Keratinocyte (primary cell): Measurements from ENCODE around the gene KRT37. TPM values are rescaled to one million over a fixed set of nuclear protein-coding genes. Genes with fewer than 3 reads are reported as not detected.
A peak's percentile ranks its signal among the peaks of the same experiment; 100 is the strongest.

Experiments used
- DNase-seq: peaks from one replicate; pipeline ENCODE4 v3.0.0-alpha.2; 2011; ENCODE audit warnings: low read depth, missing footprints, low spot score
- FAIRE-seq: peaks from 2 replicates; lab custom pipeline; 2011; peaks lifted over from hg19 to GRCh38; lab: Jason Lieb, UNC
- H2AFZ ChIP-seq: 2 replicates; pipeline ENCODE4 v1.6.0; 2012; ENCODE audit warnings: low read length, control low read depth, inconsistent platforms; ENCODE audit not compliant: control insufficient read depth
- H3K27ac ChIP-seq: 2 replicates; pipeline ENCODE4 v1.5.1; 2011; ENCODE audit warnings: low read length; ENCODE audit not compliant: control insufficient read depth, insufficient read depth
- H3K27me3 ChIP-seq: 3 replicates; pipeline ENCODE4 v1.6.0; 2011; ENCODE audit warnings: low read length; ENCODE audit not compliant: control insufficient read depth, insufficient read depth; ENCODE audit errors: extremely low read depth
- H3K36me3 ChIP-seq, 2 experiments: 2 replicates in 1 of 2; 3 replicates in 1 of 2; pipeline ENCODE4 v1.5.1; 2011; ENCODE audit warnings: low read length in 2 of 2, mild to moderate bottlenecking in 1 of 2; ENCODE audit not compliant: control insufficient read depth in 2 of 2, insufficient read depth in 2 of 2; ENCODE audit errors: extremely low read depth in 1 of 2
- H3K4me1 ChIP-seq: 3 replicates; pipeline ENCODE4 v1.5.1; 2011; ENCODE audit warnings: low read length; ENCODE audit not compliant: control insufficient read depth, insufficient read depth; ENCODE audit errors: extremely low read depth
- H3K4me2 ChIP-seq: 3 replicates; pipeline ENCODE4 v1.6.0; 2011; ENCODE audit warnings: low read depth, low read length; ENCODE audit not compliant: control insufficient read depth, insufficient read depth; ENCODE audit errors: extremely low read depth
- H3K4me3 ChIP-seq, 3 experiments: fragments of 200-600 bp in 1 of 3; sonication (generic) in 1 of 3; 2 replicates in 2 of 3; 3 replicates in 1 of 3; pipeline ENCODE4 v1.5.1; 2011 to 2016; ENCODE audit warnings: low read length in 3 of 3, mild to moderate bottlenecking in 3 of 3, control low read depth in 2 of 3, inconsistent platforms in 1 of 3, low read depth in 1 of 3, mixed read lengths in 1 of 3, mixed run types in 1 of 3, moderate library complexity in 1 of 3; ENCODE audit not compliant: control insufficient read depth in 2 of 3, insufficient read depth in 2 of 3; ENCODE audit errors: extremely low read depth in 1 of 3
- H3K79me2 ChIP-seq: 2 replicates; pipeline ENCODE4 v1.6.0; 2012; ENCODE audit warnings: low read length; ENCODE audit not compliant: control insufficient read depth, insufficient read depth
- H3K9ac ChIP-seq: 3 replicates; pipeline ENCODE4 v1.6.0; 2011; ENCODE audit warnings: low read length; ENCODE audit not compliant: control insufficient read depth, insufficient read depth; ENCODE audit errors: extremely low read depth
- H3K9me1 ChIP-seq: 3 replicates; pipeline ENCODE4 v1.6.0; 2011; ENCODE audit warnings: low read length; ENCODE audit not compliant: control insufficient read depth, insufficient read depth; ENCODE audit errors: extremely low read depth
- H3K9me3 ChIP-seq: 2 replicates; pipeline ENCODE4 v1.5.1; 2012; ENCODE audit warnings: low read depth, low read length; ENCODE audit not compliant: control insufficient read depth
- H4K20me1 ChIP-seq: 3 replicates; pipeline ENCODE4 v1.6.0; 2011; ENCODE audit warnings: low read length; ENCODE audit not compliant: control insufficient read depth, insufficient read depth; ENCODE audit errors: extremely low read depth
- CTCF ChIP-seq, 3 experiments: IDR thresholded peaks in 1 of 3; conservative IDR thresholded peaks in 1 of 3; optimal IDR thresholded peaks in 1 of 3; 2 replicates in 2 of 3; 3 replicates in 1 of 3; pipeline versions ENCODE3 to v1.5.1; 2011; ENCODE audit warnings: low read length in 3 of 3, mild to moderate bottlenecking in 3 of 3, moderate library complexity in 2 of 3, control low read depth in 1 of 3, inconsistent platforms in 1 of 3; ENCODE audit not compliant: insufficient read depth in 2 of 3; ENCODE audit errors: extremely low read depth in 1 of 3
- EZH2 ChIP-seq: IDR thresholded peaks from one replicate; pipeline ENCODE4 v1.6.1; 2012; ENCODE audit warnings: inconsistent platforms, mild to moderate bottlenecking, low read length, moderate library complexity
- dilution Hi-C: fragments of 300-500 bp; cut with MboI; formaldehyde crosslinking; loops from one replicate; pipeline ENCODE4 v1.7.0; 2020; ENCODE audit warnings: low sequenced_read_pairs; ENCODE audit not compliant: extremely low pct_ligation_motif_present
- polyA plus RNA-seq, 5 experiments: library from polyadenylated mRNA; depleted of rRNA in 3 of 5; stranded (reverse) in 3 of 5; stranded (forward) in 1 of 5; unstranded in 1 of 5; fragments of >200 nt; gene quantifications; 1 replicate in 1 of 5; 2 replicates in 3 of 5; 3 replicates in 1 of 5; pipeline versions ENCODE4 v1.2.1 to v1.2.3, GENCODE V29; 2011 to 2012; ENCODE audit warnings: missing spikeins in 2 of 5, low read depth in 1 of 5, low replicate concordance in 1 of 5

Gene KRT37
- polyA plus RNA-seq, 1 donor (not counting 4 experiments of a cell fraction or from before 2014, with no cell fraction given), result 0.08 TPM

GRCh38 chr17:41394254-41394996, 30.0 kb downstream of the KRT37 start:
- dilution Hi-C loops, result no loop called here
- no peak for TF ChIP-seq CTCF (optimal IDR thresholded peaks at IDR 0.05 in 1 of 3, IDR thresholded peaks at IDR 0.05 in 1 of 3, conservative IDR thresholded peaks at IDR 0.05 in 1 of 3; ENCODE audit: extremely low read depth in 1 of 3, insufficient read depth in 2 of 3, low read length in 3 of 3)
- TF ChIP-seq EZH2, result no peak
- peak; percentile 100 for FAIRE-seq
- peak overlapping the region; percentile 73 for H3K4me2 ChIP-seq
- H3K9me1 ChIP-seq, result no peaks in the 10 kb centered on the region
- H3K27me3 ChIP-seq, result no peaks in the 10 kb centered on the region
- H3K4me3 ChIP-seq, result peak overlapping the region; percentile 8 to 29 (median 29)
- no peaks in the 10 kb centered on the region for H4K20me1 ChIP-seq
- H3K27ac ChIP-seq, result peak overlapping the region; percentile 95
- H2AFZ ChIP-seq, result no peak overlapping the region
- peaks cover 60% of the 10 kb centered on the region for H3K4me1 ChIP-seq
- H3K36me3 ChIP-seq, result peaks cover 0 to 1% of the 10 kb centered on the region in 2 experiments
- H3K9me3 ChIP-seq, result no peaks in the 10 kb centered on the region
- peaks cover 11% of the 10 kb centered on the region for H3K79me2 ChIP-seq
- H3K9ac ChIP-seq, result peak overlapping the region; percentile 67
- peak; percentile 88 for DNase-seq

GRCh38 chr17:41393826-41394225, 30.6 kb downstream of the KRT37 start:
- H3K4me1 ChIP-seq, result peaks cover 60% of the 10 kb centered on the region
- H3K9me3 ChIP-seq, result no peaks in the 10 kb centered on the region
- no peak overlapping the region for H2AFZ ChIP-seq
- no peaks in the 10 kb centered on the region for H3K9me1 ChIP-seq
- no peaks in the 10 kb centered on the region for H4K20me1 ChIP-seq
- TF ChIP-seq EZH2, result no peak
- no peak for TF ChIP-seq CTCF (optimal IDR thresholded peaks at IDR 0.05 in 1 of 3, IDR thresholded peaks at IDR 0.05 in 1 of 3, conservative IDR thresholded peaks at IDR 0.05 in 1 of 3; ENCODE audit: extremely low read depth in 1 of 3, insufficient read depth in 2 of 3, low read length in 3 of 3)
- peak overlapping the region; percentile 73 for H3K4me2 ChIP-seq
- peaks cover 0 to 1% of the 10 kb centered on the region in 2 experiments for H3K36me3 ChIP-seq
- peak overlapping the region; percentile 67 for H3K9ac ChIP-seq
- dilution Hi-C loops, result no loop called here
- peak overlapping the region in 1 of 3 experiments; percentile 29 for H3K4me3 ChIP-seq
- H3K27ac ChIP-seq, result peak overlapping the region; percentile 95
- peak; percentile 55 for FAIRE-seq
- peaks cover 11% of the 10 kb centered on the region for H3K79me2 ChIP-seq
- no peak for DNase-seq
- H3K27me3 ChIP-seq, result no peaks in the 10 kb centered on the region
